ENCODE measurements around the gene LRRC75A. TPM values are rescaled to one million over a fixed set of nuclear protein-coding genes. Genes with fewer than 3 reads are reported as not detected.

LRRC75A gene
- total RNA-seq, 2 experiments from 2014 or later, result 1.8 to 2.3 TPM

DNA sequence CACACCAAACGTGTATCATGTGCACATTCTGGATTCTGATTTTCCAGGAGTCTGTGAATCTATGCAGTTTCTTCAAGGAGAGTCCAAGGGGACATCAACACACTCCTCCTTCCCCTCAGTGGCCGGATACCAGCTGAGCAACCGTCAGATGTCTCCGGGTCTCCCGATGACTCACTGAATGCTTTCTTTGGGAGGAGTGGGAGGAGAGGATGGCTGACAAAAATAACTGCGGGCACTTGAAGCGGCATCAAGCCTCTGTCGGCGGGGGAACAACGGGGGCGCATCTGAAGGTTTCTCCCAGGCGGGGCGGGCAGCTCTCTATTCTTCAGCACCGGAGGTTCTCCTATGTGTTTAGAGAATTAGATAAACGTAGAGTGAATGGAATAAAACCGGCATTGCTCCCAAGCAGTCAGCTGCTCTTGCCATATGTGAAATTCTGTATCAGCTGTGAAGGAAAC is 24.6 kb upstream of the LRRC75A start:
- peaks cover 6% of the 10 kb centered on the region for H3K4me1 Mint-ChIP-seq (ENCODE audit: low read depth)
- peaks cover 22% of the 10 kb centered on the region for H3K27me3 Mint-ChIP-seq
- ATAC-seq, result no peak
- no peaks in the 10 kb centered on the region for H3K36me3 Mint-ChIP-seq (ENCODE audit: low read depth)
- no peak overlapping the region for H3K4me3 Mint-ChIP-seq
- intact Hi-C loops (cut with micrococcal nuclease), result no loop called here
- H3K27ac Mint-ChIP-seq, result no peak overlapping the region
- ChIA-PET CTCF (interaction anchor here (1.0 to 9.8 kb wide), 3 partner anchors 54 to 73 kb away, joined by 3 to 116 read pairs (median 3); no protein-coding TSS in a partner anchor), POLR2A (no interaction called here)
- H3K9me3 Mint-ChIP-seq, result no peaks in the 10 kb centered on the region
- TF ChIP-seq, protein P1, sequence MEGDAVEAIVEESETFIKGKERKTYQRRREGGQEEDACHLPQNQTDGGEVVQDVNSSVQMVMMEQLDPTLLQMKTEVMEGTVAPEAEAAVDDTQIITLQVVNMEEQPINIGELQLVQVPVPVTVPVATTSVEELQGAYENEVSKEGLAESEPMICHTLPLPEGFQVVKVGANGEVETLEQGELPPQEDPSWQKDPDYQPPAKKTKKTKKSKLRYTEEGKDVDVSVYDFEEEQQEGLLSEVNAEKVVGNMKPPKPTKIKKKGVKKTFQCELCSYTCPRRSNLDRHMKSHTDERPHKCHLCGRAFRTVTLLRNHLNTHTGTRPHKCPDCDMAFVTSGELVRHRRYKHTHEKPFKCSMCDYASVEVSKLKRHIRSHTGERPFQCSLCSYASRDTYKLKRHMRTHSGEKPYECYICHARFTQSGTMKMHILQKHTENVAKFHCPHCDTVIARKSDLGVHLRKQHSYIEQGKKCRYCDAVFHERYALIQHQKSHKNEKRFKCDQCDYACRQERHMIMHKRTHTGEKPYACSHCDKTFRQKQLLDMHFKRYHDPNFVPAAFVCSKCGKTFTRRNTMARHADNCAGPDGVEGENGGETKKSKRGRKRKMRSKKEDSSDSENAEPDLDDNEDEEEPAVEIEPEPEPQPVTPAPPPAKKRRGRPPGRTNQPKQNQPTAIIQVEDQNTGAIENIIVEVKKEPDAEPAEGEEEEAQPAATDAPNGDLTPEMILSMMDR (IDR thresholded peaks at IDR 0.05), result no peak
- no peak for DNase-seq

DNA sequence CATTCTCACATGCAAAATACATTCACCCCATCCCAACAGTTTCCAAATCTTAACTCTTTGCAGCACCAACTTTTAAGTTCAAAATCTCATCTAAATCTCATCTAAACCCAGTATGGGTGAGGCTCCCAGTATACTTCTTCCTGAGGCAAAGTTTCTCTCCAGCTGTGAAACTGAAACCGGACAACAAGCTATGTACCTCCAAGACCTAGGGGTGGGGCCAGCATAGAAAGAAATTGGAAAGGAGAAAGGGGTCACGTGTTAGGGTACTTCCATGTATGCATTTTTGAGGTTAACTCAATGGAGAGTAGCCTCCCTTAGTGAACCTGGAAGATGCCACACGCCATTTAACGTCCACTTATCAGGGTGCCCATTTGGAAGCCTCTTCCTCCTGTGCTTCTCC is 23.9 kb upstream of the LRRC75A start:
- Mint-ChIP-seq H3K27me3 (peaks cover 22% of the 10 kb centered on the region), H3K4me1 (ENCODE audit: low read depth) (peaks cover 4% of the 10 kb centered on the region), H3K4me3 (no peak overlapping the region), H3K9me3 (no peaks in the 10 kb centered on the region), H3K36me3 (ENCODE audit: low read depth) (no peaks in the 10 kb centered on the region), H3K27ac (no peak overlapping the region)
- ChIA-PET POLR2A (no interaction called here), CTCF (no interaction called here)
- TF ChIP-seq, protein P1 (IDR thresholded peaks at IDR 0.05), result no peak
- intact Hi-C loops (cut with micrococcal nuclease), result no loop called here
- no peak for ATAC-seq
- no peak for DNase-seq

DNA sequence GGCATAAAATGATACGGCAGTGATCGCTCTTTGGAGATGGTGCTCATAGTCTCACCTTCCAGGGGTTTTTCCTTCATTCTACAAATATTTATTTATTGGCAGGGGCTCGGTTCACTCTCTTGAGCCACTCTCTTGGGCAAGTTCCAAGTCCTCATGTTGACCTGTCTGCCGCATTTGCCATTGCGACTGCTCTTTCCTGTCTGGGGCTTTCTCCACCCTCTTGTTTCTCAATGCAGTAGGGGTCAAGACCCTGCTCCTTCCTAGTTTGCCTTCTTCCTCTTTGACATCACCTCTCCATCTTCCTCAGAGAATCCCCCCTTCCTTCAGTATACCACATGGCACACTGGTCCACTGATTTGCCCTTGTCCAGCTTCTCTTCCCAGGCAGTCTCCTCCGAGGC is 21.9 kb upstream of the LRRC75A start:
- Mint-ChIP-seq H3K27me3 (peaks cover 16% of the 10 kb centered on the region), H3K36me3 (ENCODE audit: low read depth) (no peaks in the 10 kb centered on the region), H3K4me3 (no peak overlapping the region), H3K9me3 (no peaks in the 10 kb centered on the region), H3K4me1 (ENCODE audit: low read depth) (peaks cover 4% of the 10 kb centered on the region), H3K27ac (no peak overlapping the region)
- TF ChIP-seq, protein P1 (IDR thresholded peaks at IDR 0.05), result no peak
- POLR2A ChIA-PET, result no interaction called here
- ATAC-seq, result no peak
- intact Hi-C loops (cut with micrococcal nuclease), result no loop called here
- CTCF ChIA-PET, result no interaction called here
- DNase-seq, result no peak

GRCh38 chr17:16512011-16512410 is 20.0 kb upstream of the LRRC75A start:
- H3K27ac Mint-ChIP-seq, result no peak overlapping the region
- no peaks in the 10 kb centered on the region for H3K9me3 Mint-ChIP-seq
- CTCF ChIA-PET, result interaction anchor here (4.1 to 4.6 kb wide), 2 partner anchors 10 to 58 kb away, joined by 19 to 31 read pairs; no protein-coding TSS in a partner anchor
- no peak for DNase-seq
- intact Hi-C loops (cut with micrococcal nuclease), result no loop called here
- peaks cover 4% of the 10 kb centered on the region for H3K4me1 Mint-ChIP-seq (ENCODE audit: low read depth)
- no peaks in the 10 kb centered on the region for H3K36me3 Mint-ChIP-seq (ENCODE audit: low read depth)
- no peak overlapping the region for H3K4me3 Mint-ChIP-seq
- TF ChIP-seq, protein P1 (IDR thresholded peaks at IDR 0.05), result no peak
- no peak for ATAC-seq
- POLR2A ChIA-PET, result no interaction called here
- H3K27me3 Mint-ChIP-seq, result peaks cover 6% of the 10 kb centered on the region

DNA sequence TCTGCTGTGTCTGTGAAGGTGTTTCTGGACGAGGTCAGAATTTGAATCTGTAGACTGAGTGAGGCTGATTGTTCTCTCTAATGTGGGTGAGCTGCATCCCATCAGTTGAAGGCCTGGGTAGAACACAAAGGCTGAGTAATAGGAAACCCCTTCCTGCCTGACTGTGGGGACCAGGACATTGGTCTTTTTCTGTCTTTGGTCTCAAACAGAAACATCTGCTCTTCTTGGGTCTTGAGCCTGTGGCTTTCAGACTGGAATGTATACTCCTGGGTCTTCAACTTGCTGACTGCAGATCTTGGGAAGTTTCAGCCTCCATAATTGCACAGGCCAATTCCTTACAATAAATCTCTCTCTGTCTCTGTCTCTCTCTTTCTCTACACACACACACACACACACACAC is 19.6 kb upstream of the LRRC75A start:
- Mint-ChIP-seq H3K4me1 (ENCODE audit: low read depth) (peaks cover 4% of the 10 kb centered on the region), H3K4me3 (no peak overlapping the region), H3K36me3 (ENCODE audit: low read depth) (no peaks in the 10 kb centered on the region), H3K27me3 (peaks cover 5% of the 10 kb centered on the region), H3K27ac (no peak overlapping the region), H3K9me3 (no peaks in the 10 kb centered on the region)
- ChIA-PET POLR2A (interaction anchor here (0.6 kb wide), 1 partner anchor 133 kb away, joined by 3 read pairs; no protein-coding TSS in a partner anchor), CTCF (interaction anchor here (1.2 to 4.6 kb wide), 4 partner anchors 10 to 148 kb away, joined by 3 to 31 read pairs (median 11); no protein-coding TSS in a partner anchor)
- ATAC-seq (no peak), DNase-seq (no peak)
- TF ChIP-seq, protein P1 (IDR thresholded peaks at IDR 0.05), result no peak
- intact Hi-C loops (cut with micrococcal nuclease), result no loop called here

Measured in activated CD8-positive, alpha-beta T cell treated with anti-CD3 and anti-CD28 coated beads for 36 hours (primary cell).